ENCODE data around the gene RANBP10. TPM values are rescaled to one million over a fixed set of nuclear protein-coding genes. Genes with fewer than 3 reads are reported as not detected.

The RANBP10 gene
- total RNA-seq, 1 donor = 8.6 TPM

- peak overlapping the region; percentile 95 for H3K4me3 ChIP-seq (ENCODE audit: low read depth, low read length)
- TF ChIP-seq, protein P1, sequence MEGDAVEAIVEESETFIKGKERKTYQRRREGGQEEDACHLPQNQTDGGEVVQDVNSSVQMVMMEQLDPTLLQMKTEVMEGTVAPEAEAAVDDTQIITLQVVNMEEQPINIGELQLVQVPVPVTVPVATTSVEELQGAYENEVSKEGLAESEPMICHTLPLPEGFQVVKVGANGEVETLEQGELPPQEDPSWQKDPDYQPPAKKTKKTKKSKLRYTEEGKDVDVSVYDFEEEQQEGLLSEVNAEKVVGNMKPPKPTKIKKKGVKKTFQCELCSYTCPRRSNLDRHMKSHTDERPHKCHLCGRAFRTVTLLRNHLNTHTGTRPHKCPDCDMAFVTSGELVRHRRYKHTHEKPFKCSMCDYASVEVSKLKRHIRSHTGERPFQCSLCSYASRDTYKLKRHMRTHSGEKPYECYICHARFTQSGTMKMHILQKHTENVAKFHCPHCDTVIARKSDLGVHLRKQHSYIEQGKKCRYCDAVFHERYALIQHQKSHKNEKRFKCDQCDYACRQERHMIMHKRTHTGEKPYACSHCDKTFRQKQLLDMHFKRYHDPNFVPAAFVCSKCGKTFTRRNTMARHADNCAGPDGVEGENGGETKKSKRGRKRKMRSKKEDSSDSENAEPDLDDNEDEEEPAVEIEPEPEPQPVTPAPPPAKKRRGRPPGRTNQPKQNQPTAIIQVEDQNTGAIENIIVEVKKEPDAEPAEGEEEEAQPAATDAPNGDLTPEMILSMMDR (IDR thresholded peaks at IDR 0.05; ENCODE audit: insufficient read depth, low read depth, low read length) = no peak
Measured at GRCh38 chr16:67805718-67806427, 487 bp downstream of the RANBP10 start.

GRCh38 chr16:67804853-67805542 is 1.4 kb downstream of the RANBP10 start:
- H3K4me3 ChIP-seq (ENCODE audit: low read depth, low read length) = peak overlapping the region; percentile 95
- TF ChIP-seq, protein P1 (IDR thresholded peaks at IDR 0.05; ENCODE audit: insufficient read depth, low read depth, low read length) = no peak
- DNase-seq (ENCODE audit: low read depth) = peak; percentile 92

More at GRCh38 chr16:67805718-67806427, 487 bp downstream of the RANBP10 start:
- no peak for DNase-seq (ENCODE audit: low read depth)

DNA sequence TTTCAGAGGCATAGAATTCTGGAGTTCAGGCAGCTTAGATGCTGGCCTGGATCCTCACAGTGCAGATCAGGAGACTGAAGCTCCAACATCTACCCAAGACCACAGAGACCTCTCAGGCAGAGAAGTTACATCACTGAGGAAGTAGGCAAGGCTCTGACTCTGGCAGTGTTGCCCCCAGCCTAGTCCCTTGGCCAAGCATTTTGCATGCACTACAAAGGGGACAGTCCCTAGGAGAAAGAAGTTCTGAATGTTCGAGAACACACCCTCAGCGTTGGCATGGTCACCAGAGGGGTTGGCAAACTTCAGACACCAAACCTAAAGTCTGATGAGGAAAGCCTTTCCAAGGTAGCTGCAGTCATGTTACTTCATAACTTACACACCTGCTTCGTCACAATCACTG is 2.5 kb downstream of the RANBP10 start:
- TF ChIP-seq, protein P1 (IDR thresholded peaks at IDR 0.05; ENCODE audit: insufficient read depth, low read depth, low read length) = no peak
- no peak overlapping the region for H3K4me3 ChIP-seq (ENCODE audit: low read depth, low read length)
- DNase-seq (ENCODE audit: low read depth) = no peak

GRCh38 chr16:67801883-67802282 is 4.5 kb downstream of the RANBP10 start:
- no peak overlapping the region for H3K4me3 ChIP-seq (ENCODE audit: low read depth, low read length)
- no peak for DNase-seq (ENCODE audit: low read depth)
- TF ChIP-seq, protein P1 (IDR thresholded peaks at IDR 0.05; ENCODE audit: insufficient read depth, low read depth, low read length) = no peak

DNA sequence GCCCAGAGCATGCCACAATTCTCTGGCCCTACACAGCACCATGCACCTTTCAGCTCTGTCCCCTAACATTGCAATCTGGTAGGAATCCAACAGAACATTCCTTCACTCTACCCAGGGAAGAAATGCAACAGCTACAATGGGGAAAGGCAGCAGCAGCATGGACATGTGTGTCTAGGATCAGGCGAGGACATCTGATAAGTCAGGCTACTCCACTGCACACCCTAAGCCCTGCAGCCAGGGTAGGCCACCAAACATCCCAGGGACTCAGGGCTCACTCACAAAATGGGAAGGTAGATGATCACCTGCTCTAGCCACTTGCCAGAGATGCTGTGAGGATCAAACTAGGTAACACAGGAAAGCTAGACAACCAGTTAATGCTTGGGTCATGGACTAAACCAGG is 5.1 kb downstream of the RANBP10 start:
- TF ChIP-seq, protein P1 (IDR thresholded peaks at IDR 0.05; ENCODE audit: insufficient read depth, low read depth, low read length) = no peak
- DNase-seq (ENCODE audit: low read depth) = no peak
- no peak overlapping the region for H3K4me3 ChIP-seq (ENCODE audit: low read depth, low read length)

GRCh38 chr16:67800338-67800926 is 5.9 kb downstream of the RANBP10 start:
- no peak overlapping the region for H3K4me3 ChIP-seq (ENCODE audit: low read depth, low read length)
- DNase-seq (ENCODE audit: low read depth) = no peak
- TF ChIP-seq, protein P1 (IDR thresholded peaks at IDR 0.05; ENCODE audit: insufficient read depth, low read depth, low read length) = no peak
